ENCODE data around the gene NAT14.

DNA sequence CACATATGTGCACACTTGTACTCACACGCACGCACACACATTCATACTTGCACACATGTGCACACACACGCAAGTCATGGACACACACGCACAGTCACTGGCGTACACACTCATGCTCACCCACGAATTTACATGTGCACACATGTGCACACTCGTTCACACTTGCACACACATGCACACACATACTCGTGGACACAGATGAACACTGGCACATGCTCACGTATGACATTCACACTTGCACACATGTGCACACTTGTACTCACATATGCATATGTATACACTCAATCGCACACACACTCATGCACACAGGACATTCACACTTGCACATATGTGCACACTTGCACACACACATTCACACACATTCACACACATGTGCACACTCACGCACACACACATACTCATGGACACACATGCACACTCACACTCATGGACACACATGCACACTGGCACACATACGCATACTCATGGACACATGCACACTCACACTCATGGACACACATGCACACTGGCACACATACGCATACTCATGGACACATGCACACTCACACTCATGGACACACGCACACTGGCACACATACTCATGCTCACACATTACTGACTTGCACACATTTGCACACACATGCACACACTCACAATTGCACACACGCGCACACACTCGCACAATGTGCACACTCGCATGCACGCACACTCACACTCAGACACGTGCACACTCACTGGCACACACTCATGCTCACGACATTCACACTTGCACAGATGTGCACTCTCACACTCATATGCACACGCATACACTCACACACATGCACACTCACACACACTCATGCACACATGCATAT is 42.4 kb downstream of the NAT14 start:
- TF ChIP-seq TAF1 (IDR thresholded peaks at IDR 0.05; ENCODE audit: borderline replicate concordance, low read depth, low read length) (no peak), POLR2AphosphoS5 (IDR thresholded peaks at IDR 0.05; ENCODE audit: low read depth, low read length) (no peak)

Measured in GM12892 (cell line).